ENCODE data around the gene GNB1. TPM values are rescaled to one million over a fixed set of nuclear protein-coding genes. Genes with fewer than 3 reads are reported as not detected.

The GNB1 gene
- total RNA-seq, 6 donors from 2014 or later: 126 to 386 (median 173) TPM

- H3K4me1 ChIP-seq: peaks cover 3 to 15% (median 5%) of the 10 kb centered on the region in 4 donors
- DNase-seq (no peak), ATAC-seq (ENCODE audit: low FRiP score in 2 of 2) (no peak)
- H3K9me3 ChIP-seq: no peaks in the 10 kb centered on the region
- WGBS, 2 donors: 62 to 80% methylated on average over 5 to 8 of the region's 10 CpGs
- TF ChIP-seq POLR2A (IDR thresholded peaks at IDR 0.05) (no peak), CTCF (IDR thresholded peaks at IDR 0.05) (no peak), EP300 (IDR thresholded peaks at IDR 0.05) (no peak), POLR2AphosphoS5 (IDR thresholded peaks at IDR 0.05) (no peak)
- no peak overlapping the region for H3K27ac ChIP-seq
- H3K27me3 ChIP-seq: no peaks in the 10 kb centered on the region
- no peak overlapping the region for H3K4me3 ChIP-seq
- H3K36me3 ChIP-seq: no peaks in the 10 kb centered on the region
These were observed 38.3 kb upstream of the GNB1 start for GRCh38 chr1:1929102-1929638.

- WGBS, 2 donors: 65 to 68% methylated on average over 16 to 31 of the region's 34 CpGs
- peak in 1 of 2 donors; percentile 55 for DNase-seq
These were observed 37.6 kb upstream of the GNB1 start for GRCh38 chr1:1928231-1929101.

GRCh38 chr1:1927751-1928150 lies 36.9 kb upstream of the GNB1 start:
- Histone ChIP-seq H3K4me1 (peaks cover 3 to 15% (median 5%) of the 10 kb centered on the region in 4 donors), H3K27me3 (no peaks in the 10 kb centered on the region), H3K27ac (peak overlapping the region in 2 of 4 donors; percentile 30 to 57), H3K4me3 (no peak overlapping the region), H3K36me3 (no peaks in the 10 kb centered on the region), H3K9me3 (no peaks in the 10 kb centered on the region)
- 80 to 81% methylated on average over 8 to 25 of the region's 25 CpGs for WGBS, 2 donors
- peak in 1 of 2 donors; percentile 66 for DNase-seq
- TF ChIP-seq CTCF (IDR thresholded peaks at IDR 0.05): no peak
- no peak for TF ChIP-seq POLR2A (IDR thresholded peaks at IDR 0.05)
- no peak for TF ChIP-seq EP300 (IDR thresholded peaks at IDR 0.05)
- no peak for TF ChIP-seq POLR2AphosphoS5 (IDR thresholded peaks at IDR 0.05)
- no peak for ATAC-seq (ENCODE audit: low FRiP score in 2 of 2)

More at GRCh38 chr1:1928231-1929101, 37.6 kb upstream of the GNB1 start:
- ATAC-seq (ENCODE audit: low FRiP score in 2 of 2): no peak
- Histone ChIP-seq H3K27me3 (no peaks in the 10 kb centered on the region), H3K4me3 (no peak overlapping the region), H3K36me3 (no peaks in the 10 kb centered on the region), H3K27ac (no peak overlapping the region), H3K4me1 (peaks cover 3 to 15% (median 5%) of the 10 kb centered on the region in 4 donors), H3K9me3 (no peaks in the 10 kb centered on the region)
- TF ChIP-seq EP300 (IDR thresholded peaks at IDR 0.05) (no peak), POLR2AphosphoS5 (IDR thresholded peaks at IDR 0.05) (no peak), CTCF (IDR thresholded peaks at IDR 0.05) (no peak), POLR2A (IDR thresholded peaks at IDR 0.05) (no peak)

GRCh38 chr1:1926886-1927660 lies 36.2 kb upstream of the GNB1 start:
- Histone ChIP-seq H3K27ac (peak overlapping the region in 2 of 4 donors; percentile 30 to 57), H3K4me3 (no peak overlapping the region), H3K27me3 (no peaks in the 10 kb centered on the region), H3K9me3 (no peaks in the 10 kb centered on the region), H3K4me1 (peaks cover 3 to 15% (median 5%) of the 10 kb centered on the region in 4 donors), H3K36me3 (no peaks in the 10 kb centered on the region)
- DNase-seq (peak in 1 of 2 donors; percentile 65), ATAC-seq (ENCODE audit: low FRiP score in 2 of 2) (no peak)
- TF ChIP-seq POLR2AphosphoS5 (IDR thresholded peaks at IDR 0.05) (no peak), CTCF (IDR thresholded peaks at IDR 0.05) (no peak), POLR2A (IDR thresholded peaks at IDR 0.05) (no peak), EP300 (IDR thresholded peaks at IDR 0.05) (no peak)
- WGBS, 2 donors: 76 to 87% methylated on average over 8 to 21 of the region's 21 CpGs

Measured in upper lobe of left lung (tissue), 6 donors.